Measurements from ENCODE around the gene DLEC1. TPM values are rescaled to one million over a fixed set of nuclear protein-coding genes. Genes with fewer than 3 reads are reported as not detected.

The DLEC1 gene
- total RNA-seq, 1 experiment from 2014 or later = 0.81 TPM

- no peak for TF ChIP-seq CREB1 (CRISPR knock-in tag; IDR thresholded peaks at IDR 0.05)
These were observed 31.3 kb upstream of the DLEC1 start (continued) for GRCh38 chr3:38007754-38008090.

GRCh38 chr3:38008191-38008701, 30.8 kb upstream of the DLEC1 start:
- TF ChIP-seq ZNF416 (CRISPR knock-in tag; IDR thresholded peaks at IDR 0.05) (no peak), ZNF281 (CRISPR knock-in tag; IDR thresholded peaks at IDR 0.05) (no peak), TEAD4 (CRISPR knock-in tag; IDR thresholded peaks at IDR 0.05) (no peak), AR (CRISPR knock-in tag; IDR thresholded peaks at IDR 0.05) (no peak), TCF7 (CRISPR knock-in tag; IDR thresholded peaks at IDR 0.05; ENCODE audit: low read depth) (no peak), MLX (CRISPR knock-in tag; IDR thresholded peaks at IDR 0.05) (no peak), JUN (CRISPR knock-in tag; IDR thresholded peaks at IDR 0.05) (no peak), CREM (CRISPR knock-in tag; IDR thresholded peaks at IDR 0.05) (no peak), GABPB1 (CRISPR knock-in tag; IDR thresholded peaks at IDR 0.05) (no peak), SOX15 (CRISPR knock-in tag; IDR thresholded peaks at IDR 0.05) (no peak), NR1H2 (CRISPR knock-in tag; IDR thresholded peaks at IDR 0.05) (no peak)
- ATAC-seq (no peak), DNase-seq (ENCODE audit: low spot score) (no peak)
- Mint-ChIP-seq H3K4me1 (peaks cover 5% of the 10 kb centered on the region), H3K27me3 (ENCODE audit: low read depth) (no peaks in the 10 kb centered on the region), H3K4me3 (no peak overlapping the region), H3K9me3 (no peaks in the 10 kb centered on the region), H3K27ac (no peak overlapping the region), H3K36me3 (peaks cover 10% of the 10 kb centered on the region; the same call in 1 of the 2 replicates)
- POLR2A ChIA-PET = no interaction called here
- CTCF ChIA-PET = no interaction called here

- no peaks in the 10 kb centered on the region for H3K9me3 Mint-ChIP-seq
- H3K27ac Mint-ChIP-seq = no peak overlapping the region
- no peak for ATAC-seq
- no peak for DNase-seq (ENCODE audit: low spot score)
- peaks cover 3% of the 10 kb centered on the region; the same call in 1 of the 2 replicates for H3K4me1 Mint-ChIP-seq
- POLR2A ChIA-PET = no interaction called here
- H3K27me3 Mint-ChIP-seq (ENCODE audit: low read depth) = no peaks in the 10 kb centered on the region
- peaks cover 14% of the 10 kb centered on the region; the same call in 1 of the 2 replicates for H3K36me3 Mint-ChIP-seq
- CTCF ChIA-PET = interaction anchor here (1.8 kb wide), 1 partner anchor 12 kb away, joined by 5 read pairs; no protein-coding TSS in a partner anchor
- H3K4me3 Mint-ChIP-seq = no peak overlapping the region
- no peak for TF ChIP-seq KAT7 (CRISPR knock-in tag; IDR thresholded peaks at IDR 0.05; ENCODE audit: borderline replicate concordance)
- TF ChIP-seq CDX4 (CRISPR knock-in tag; IDR thresholded peaks at IDR 0.05; ENCODE audit: borderline replicate concordance) = no peak
- TF ChIP-seq ZMAT4 (CRISPR knock-in tag; IDR thresholded peaks at IDR 0.05) = no peak
- TF ChIP-seq SMAD4 (CRISPR knock-in tag; IDR thresholded peaks at IDR 0.05) = no peak
- TF ChIP-seq CREM (CRISPR knock-in tag; IDR thresholded peaks at IDR 0.05) = no peak
- no peak for TF ChIP-seq NR2C2 (CRISPR knock-in tag; IDR thresholded peaks at IDR 0.05)
- TF ChIP-seq ESRRA (CRISPR knock-in tag; IDR thresholded peaks at IDR 0.05; ENCODE audit: borderline replicate concordance) = no peak
- TF ChIP-seq RORB (CRISPR knock-in tag; IDR thresholded peaks at IDR 0.05) = no peak
- TF ChIP-seq TCF7 (CRISPR knock-in tag; IDR thresholded peaks at IDR 0.05; ENCODE audit: low read depth) = no peak
- no peak for TF ChIP-seq ARID4B (CRISPR knock-in tag; IDR thresholded peaks at IDR 0.05; ENCODE audit: borderline replicate concordance)
- no peak for TF ChIP-seq NR3C1 (CRISPR knock-in tag; conservative IDR thresholded peaks at IDR 0.05; ENCODE audit: low read depth)
- no peak for TF ChIP-seq MAX (CRISPR knock-in tag; IDR thresholded peaks at IDR 0.05)
- no peak for TF ChIP-seq JUN (CRISPR knock-in tag; IDR thresholded peaks at IDR 0.05)
These were observed 29.9 kb upstream of the DLEC1 start for GRCh38 chr3:38008971-38009580.

All from WTC11 (cell line).